Stimulated activated CD4-positive, alpha-beta T cell treated with anti-CD3 and anti-CD28 coated beads, Interleukin-1b, Interleukin-23, amount 100 ng/mL, for 1 hour (primary cell): ENCODE data around the gene CAMK2D.
"Not testable (repeated sequence)": the region's sequence is repeated elsewhere in the genome, so short reads cannot be mapped to it uniquely, and the experiment has no call there.

Source experiments
- DNase-seq, 2 donors: peaks; one replicate each; pipeline ENCODE4 v3.0.0-alpha.2; 2020; ENCODE audit warnings: low read depth in 2 of 2

Gene CAMK2D

DNA sequence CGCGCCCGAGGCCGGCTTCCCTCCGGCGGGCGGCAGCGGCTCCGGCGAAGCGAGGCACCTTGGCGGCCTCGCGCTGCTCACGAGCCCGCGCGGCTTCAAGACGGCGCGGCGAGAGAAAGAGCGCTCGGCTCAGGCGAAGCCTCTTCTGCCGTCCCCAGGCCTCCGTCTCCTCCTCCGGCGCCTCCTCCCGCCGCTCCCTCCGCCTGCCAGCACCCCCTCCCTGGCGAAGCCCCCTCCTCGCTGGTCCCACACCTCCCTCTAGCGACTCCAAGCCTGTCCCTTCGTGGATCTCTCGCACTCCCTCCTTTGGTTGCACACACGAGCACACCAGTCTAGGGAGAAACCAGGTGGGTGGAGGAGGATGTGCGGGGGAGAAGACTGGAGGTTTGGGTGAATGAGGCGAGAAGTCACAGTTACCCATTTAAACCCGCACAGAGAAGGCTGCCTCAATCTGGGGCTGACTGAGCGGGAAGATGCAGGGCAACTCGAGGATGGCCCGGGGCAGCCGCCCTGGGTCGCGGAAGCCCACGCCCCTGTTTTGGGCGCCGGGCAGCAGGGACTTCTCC is at the start of gene CAMK2D:
Gene CAMK2D (minus strand): TSS at position 119 of the 566 bp plus-strand sequence. CDS start 670 bp downstream, outside the sequence.
- DNase-seq: peak; percentile 51 to 68

DNA sequence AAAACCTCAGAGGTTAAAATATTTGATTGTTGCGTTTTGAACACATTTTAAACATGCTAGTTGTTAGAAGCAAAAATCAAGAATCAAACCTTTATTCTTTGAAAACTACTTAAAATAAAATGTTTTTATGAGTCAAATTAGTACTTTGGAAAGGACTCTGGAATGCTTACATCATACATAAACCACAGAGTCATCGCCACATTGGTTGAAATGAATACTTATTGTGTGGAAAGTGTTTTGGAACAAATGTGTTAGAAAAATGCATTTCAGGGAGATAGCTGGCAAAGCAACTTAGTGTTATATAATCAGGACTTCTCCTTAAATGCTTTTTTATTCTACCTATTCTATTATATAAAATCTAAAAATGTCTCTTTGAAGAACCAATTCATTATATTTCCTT is 49.4 kb upstream of the CAMK2D start:
- no peak for DNase-seq

DNA sequence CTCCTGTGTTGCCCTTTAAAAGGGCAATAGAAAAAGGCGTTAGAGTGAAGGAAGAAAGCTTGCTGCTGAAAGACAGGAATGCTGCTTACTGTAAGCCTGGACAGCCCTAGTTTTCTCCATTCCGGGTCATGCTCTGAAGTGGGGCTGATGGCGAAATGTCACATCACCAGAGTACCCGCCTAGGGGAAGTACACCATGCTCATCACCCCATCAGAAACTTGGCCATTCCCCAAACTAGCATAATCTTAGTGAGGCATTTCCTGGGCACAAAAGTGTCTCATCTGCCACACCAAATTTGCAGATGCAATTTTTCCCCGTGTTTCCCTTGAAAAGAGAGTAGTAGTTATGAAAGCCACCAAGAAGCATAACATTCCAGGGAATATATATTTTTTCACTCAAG is 47.8 kb upstream of the CAMK2D start:
- DNase-seq: no peak

DNA sequence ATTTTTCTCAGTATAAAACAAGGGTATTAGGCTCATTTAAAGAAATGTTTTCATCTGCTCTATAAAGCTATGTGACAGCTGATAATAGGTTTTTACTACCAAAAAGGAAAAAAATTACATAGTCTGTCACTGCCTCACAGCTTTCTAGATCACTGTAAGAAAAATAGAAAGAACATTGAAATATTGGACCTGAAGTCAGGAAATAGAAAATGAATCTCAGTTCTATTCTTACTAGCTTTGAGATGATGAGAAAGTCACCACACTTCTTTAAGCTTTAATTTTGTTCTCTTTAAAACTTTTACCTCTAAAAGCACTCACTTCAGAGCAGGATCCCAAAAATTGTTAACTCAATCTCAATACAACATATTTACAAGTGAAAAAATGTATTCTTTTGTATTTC is 45.3 kb upstream of the CAMK2D start:
- DNase-seq: no peak

DNA sequence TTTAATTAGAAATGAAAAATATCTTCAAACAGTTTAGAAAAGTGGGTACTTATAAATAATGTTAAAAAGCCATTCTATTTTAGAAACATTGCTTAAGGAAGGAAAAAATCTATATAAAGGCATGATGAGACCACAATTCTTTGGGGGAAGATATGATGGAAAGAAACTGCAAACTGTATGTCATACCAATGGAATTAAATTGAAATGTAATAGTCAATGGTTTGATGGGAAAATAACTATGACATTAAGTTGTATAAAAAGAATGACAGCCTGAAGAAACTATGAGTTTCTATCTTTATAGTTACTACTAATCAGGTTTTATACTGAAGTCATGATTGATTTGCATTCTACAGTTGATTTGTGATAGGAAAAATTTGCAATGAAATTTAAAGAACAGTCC is 40.3 kb upstream of the CAMK2D start:
- no peak for DNase-seq

DNA sequence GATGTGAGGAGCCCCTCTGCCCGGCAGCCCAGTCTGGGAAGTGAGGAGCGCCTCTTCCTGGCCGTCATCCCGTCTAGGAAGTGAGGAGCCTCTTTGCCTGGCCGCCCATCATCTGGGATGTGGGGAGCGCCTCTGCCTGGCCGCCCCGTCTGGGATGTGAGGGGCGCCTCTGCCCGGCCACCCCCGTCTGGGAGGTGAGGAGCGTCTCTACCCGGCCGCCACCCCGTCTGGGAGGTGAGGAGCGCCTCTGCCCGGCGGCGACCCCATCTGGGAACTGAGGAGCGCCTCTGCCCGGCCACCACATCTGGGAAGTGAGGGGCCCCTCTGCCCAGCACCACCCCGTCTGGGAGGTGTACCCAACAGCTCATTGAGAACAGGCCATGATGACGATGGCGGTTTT is 34.8 kb upstream of the CAMK2D start:
- not testable (repeated sequence) for DNase-seq

DNA sequence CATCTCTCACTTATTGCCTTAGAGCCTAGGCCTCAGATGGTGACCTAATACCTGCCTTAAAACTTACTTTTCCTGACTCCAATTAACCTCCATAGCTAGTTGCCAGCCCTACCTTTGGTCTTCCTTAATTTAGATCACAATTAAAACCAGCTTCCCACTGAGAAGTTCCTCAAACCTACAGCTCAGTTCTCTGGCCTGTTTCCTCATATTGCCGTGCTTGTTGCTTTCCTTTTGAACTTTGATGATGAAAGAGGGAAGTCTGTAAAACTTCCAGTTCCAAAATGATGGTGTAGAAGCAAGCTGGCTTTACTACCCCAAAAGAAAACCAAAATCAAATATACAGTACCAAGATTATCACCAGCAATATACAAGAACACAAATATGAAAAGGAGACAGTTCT is 28.9 kb upstream of the CAMK2D start:
- DNase-seq: no peak

DNA sequence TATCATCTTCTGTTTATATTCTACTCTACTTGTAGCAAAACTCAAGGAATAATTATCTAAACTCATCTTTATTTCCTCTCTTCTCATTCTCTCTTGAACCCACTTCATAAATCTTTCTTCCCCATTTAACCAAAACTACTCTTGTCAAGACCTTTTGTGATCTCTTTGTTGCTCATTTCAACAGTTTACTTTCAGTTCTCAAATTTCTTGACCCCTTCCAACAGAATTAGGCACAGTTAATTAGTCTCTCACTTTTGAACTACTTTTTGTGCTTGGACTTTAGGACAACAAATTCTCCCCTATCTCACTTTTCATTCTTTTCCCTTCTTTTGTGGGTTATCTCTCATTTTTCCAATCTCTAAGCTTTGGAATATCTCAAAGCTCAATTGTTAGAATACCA is 27.4 kb upstream of the CAMK2D start:
- no peak for DNase-seq

DNA sequence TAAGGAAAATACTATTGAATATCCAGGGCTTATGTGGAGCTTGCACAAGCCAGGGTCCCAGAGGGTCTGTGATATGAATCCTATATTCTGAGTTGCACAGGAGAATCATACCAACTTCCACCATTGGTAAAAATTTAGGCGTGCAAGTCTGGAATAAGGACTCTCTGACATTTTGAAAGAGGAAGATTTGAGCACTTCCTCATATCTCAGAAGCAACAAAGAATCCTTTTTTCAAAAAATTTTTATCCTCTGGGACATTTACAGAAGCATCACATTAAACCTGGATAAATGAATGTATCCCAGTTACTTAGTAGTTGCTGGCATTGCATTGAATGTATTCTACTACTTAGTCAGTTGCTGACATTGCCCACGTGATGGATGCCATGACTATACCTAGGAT is 24.2 kb upstream of the CAMK2D start:
- DNase-seq: no peak

DNA sequence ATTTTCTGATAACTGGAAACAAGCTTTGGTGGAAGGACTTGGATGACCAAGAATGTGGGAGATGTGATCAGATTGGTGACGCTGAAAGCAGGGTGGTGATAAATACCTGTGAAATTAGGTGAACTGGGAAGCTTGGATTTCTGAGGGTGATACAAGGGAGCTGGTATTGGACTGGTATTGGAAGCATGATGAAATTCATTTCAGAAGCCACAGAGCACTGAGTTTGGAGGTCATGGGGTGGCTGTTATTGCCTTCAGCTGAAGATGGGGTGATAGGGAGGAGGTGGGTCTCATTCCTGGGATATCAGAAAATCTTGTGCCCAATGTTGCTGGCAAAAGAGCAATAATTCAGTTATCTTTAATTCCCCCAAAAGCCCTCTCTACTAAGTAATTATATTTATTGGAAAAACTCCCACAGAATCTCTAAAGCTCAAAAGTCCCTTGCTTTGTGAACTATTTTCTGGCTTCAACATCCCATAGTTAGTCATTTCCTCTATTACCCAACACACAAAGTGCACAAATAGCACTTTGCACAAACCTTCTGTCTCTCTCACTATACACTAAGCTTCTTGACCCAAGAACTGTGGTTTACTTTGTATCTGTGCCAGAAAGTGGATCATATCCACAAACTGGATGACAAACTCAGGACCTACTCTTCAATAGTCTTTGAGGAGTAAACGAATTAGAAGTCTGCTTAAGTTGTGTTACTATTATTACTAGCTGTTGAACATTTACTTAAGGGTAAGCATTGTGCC is 23.1 kb upstream of the CAMK2D start:
- DNase-seq: no peak

DNA sequence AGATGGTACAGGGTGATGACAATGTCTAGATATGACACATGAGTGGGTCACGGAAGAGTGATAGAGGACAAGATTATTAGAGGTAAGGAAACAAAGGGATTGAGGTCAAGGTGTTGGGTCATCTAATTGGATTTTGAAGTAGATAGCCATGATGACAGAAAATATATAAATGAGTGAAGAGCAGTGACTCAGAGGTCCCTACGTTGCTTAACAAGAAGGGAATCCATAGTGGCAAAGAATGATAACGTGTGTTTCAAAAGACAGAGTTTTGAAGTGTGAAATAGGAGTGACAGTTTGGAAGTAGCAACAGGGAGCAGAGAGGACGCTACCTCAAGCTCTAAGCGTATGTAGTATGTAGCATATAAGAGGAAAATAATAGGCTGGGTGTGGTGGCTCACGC is 22.2 kb upstream of the CAMK2D start:
- no peak for DNase-seq

DNA sequence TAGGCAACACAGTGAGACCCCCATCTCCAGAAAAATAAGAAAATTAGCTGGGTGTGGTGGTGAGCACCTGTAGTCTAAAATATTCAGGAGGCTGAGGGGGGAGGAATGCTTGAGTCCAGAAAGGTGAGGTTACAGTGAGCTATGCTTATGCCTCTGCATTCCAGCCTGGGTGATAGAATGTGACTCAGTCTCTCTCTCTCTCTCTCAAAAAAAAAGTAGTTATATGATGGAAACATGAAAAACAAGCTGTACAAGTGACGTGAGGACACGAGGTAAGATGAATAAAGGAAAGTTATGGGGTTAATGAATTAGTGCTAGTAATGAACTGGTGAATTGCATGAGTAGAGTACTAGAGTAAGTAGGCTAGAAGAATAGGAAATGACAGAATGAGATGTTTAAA is 21.8 kb upstream of the CAMK2D start:
- no peak for DNase-seq

DNA sequence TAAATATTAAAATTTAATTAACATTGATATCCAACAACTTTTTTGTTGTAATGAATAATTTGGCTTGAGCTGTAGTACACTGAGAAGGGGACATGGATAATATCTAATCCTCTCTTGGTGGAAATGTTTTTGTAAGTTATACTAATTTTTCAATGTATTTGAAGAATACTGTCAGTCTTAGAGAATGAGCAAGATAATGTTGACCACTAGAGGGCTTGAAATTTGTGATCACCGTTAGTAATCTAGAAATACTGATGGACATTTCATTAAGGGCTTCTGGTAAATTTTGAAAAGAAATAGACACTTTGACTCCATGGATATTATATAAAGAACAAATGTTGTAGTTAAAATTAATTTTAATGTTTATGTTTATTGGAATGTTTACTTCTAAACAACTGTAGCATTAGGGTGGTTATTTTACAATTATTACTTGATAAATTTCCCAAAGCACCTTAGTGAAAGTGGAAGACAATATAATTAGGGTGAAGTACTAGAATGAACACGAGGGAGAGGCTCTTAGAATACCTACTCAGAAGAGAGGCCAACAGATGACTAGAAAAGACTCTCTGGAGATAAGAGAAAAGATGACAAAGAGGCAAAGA is 20.0 kb upstream of the CAMK2D start:
- no peak for DNase-seq

DNA sequence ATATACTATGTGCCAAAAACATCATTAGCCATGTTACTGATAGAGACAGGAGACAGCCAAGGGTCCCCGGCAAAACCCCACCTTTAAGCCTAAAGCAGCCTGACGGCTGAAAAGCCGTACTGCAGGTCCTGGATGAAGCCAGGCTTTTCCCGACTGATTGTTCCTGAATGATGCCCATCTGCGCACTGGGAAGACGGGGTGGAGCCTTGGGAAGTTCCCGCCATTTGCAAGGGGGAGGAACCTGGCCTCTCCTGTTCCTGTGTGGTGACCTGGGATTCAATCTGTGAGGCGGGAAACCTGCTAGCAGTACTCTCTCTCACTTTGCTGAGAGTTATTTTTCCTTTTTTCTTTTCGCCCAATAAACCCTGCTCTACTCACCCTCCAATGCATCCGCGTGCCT is 15.1 kb upstream of the CAMK2D start:
- DNase-seq: no peak

DNA sequence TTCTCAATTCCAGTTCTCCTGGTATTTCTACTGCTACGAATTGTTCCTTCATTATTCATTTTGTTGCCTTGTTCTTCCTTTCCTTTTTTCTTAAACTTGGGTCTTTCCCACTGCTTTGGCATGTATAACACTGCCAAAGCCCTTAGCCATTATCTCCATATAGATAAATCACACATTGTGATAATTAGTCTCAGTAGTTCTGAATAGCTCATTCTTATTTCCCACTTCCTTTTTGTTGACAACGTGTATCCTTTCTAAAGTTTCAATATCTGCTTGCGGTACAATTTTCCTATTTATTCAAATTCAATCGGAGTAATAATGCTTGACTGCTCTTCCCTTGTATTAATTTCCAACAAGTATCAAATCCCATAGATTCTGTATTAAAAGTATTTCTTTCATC is 14.5 kb upstream of the CAMK2D start:
- DNase-seq: no peak

DNA sequence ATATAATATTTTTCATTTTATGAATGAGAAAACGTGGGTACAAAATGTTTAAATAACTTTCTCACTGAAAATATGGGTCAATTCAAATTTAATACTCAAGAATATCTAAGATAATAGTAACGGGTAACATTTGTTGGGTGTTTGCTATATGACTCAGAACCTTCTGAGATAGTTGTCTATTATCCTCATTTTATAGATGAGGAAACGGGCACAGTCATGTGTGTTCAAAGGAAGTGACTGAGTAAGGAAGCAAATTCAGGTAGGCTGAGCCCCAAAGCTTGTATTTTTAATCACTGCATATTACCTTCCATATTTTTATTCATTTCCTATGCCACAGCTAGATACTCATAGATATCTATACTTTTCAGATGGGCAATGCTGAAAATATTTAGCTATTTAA is 12.2 kb upstream of the CAMK2D start:
- DNase-seq: no peak

DNA sequence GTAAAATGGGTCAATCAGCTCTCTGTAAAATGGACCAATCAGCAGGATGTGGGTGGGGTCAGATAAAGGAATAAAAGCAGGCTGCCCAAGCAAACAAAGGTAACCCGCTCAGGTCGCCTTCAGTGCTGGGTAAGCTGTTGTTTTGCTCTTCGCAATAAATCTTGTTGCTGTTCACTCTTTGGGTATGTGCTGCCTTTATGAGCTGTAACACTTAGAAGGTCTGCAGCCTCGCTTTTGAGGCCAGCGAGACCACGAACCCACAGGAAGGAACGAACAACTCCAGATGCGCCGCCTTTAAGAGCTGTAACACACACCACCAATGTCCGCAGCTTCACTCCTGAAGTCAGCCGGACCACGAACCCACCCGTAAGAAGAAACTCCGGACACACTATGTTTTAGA is 11.5 kb upstream of the CAMK2D start:
- DNase-seq: no peak

DNA sequence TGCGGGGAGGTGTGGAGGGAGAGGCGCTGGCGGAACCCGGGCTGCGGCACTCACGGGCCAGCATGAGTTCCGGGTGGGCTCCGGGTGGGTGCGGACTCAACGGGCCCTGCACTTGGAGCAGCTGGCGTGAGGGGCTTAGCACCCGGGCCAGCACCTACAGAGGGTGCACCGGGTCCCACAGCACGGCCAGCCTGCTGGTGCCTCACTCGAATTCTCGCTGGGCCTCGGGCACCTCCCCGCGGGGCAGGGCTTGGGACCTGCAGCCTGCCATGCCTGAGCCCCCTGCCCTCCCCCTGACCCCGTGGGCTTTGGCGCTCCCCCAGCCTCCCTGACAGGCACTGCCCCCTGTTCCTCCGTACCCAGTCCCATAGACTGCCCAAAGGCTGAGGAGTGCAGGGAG is 10.8 kb upstream of the CAMK2D start:
- no peak for DNase-seq

DNA sequence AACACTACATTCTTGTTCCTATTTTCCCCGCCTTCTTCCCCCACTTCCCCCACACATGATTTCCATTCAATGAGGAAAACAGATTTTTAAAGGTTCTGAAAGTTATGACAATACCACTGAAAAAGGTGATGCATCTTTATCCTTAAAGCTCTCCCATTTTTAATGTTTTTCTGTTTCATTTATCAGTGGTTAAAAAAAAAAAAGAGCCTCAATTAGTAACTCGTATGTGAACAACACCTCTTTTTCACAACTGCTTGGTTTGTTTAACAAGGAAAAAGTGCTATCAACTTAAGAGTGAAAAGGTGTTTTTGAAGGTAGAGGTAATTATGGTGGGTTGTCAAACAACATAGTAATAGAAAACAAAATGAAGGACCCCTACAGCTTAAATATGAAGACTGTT is 8.2 kb upstream of the CAMK2D start:
- DNase-seq: no peak

DNA sequence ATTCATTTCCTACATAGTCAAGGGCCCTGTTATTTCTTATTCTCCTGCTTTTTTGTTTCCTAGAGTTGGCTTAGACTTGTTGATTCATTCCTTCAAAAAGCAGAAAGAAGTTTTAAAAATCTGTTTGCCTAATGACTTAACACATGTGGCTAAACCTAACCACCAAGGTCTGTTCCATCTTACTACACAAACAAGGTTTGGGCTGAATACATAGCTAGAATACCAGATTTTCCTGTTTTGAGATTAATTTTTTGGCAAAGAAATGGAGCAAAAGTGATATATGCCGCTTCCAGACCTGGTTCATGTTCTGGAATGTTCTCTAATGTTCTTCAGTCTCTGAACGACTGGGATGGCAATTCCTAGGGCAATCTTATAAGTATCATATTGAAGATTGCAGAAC is 7.4 kb upstream of the CAMK2D start:
- no peak for DNase-seq

DNA sequence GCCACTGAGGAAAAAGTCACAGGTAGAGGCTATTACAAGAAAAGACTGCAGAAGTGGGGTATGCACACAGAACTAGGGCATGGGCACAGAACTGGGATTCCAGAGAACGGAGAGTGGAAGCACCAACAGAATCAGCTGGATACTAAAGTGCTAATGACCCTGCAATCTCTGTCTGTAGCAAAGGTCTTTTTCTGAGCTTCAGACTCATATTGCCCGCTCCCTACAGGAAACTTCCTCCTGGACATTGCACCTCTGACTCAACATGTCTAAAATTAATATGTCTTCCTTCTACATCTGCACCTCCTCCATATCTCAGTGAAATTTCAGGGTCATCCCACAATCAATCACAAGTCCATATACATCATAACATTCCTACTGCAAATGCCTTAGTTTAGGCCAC is 5.3 kb upstream of the CAMK2D start:
- DNase-seq: no peak

DNA sequence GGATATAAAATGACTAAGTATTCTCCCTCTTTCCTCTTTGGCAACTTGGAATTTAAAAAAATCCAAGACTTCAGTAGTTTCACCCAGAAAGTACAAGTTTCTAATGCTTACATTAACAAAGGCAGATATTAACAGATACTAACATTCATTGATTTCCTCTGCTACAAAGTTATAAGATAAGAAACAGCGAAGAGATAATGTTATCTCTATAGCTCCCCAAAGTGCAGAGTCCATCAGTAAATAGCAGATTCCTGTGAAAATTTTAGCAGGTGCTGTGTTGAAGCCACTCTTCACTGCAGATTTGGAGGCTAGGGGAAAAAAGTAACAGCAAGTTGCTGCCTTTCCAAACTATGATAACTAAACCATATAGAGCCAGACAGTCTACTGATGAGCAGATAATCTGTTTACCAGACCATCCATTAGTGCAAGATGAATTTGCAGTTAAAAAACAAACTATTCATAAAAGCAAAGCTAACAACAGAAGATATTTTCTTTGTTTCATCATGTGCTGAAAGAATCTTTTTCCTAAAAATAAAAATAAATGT is 3.3 kb upstream of the CAMK2D start:
- DNase-seq: no peak

DNA sequence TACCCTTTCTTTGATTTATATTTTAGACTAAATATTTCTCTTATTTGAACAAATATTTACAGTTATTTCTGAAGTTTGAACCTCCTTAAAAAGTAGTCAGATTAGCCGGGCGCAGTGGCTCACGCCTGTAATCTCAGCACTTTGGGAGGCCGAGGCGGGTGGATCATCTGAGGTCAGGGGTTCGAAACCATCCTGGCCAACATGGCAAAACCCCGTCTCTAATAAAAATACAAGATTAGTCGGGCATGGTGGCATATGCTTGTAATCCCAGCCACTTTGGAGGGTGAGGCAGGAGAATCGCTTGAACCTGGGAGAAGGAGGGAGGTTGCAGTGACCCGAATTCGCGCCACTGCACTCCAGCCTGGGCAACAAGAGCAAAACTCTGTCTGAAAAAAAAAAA is 2.4 kb upstream of the CAMK2D start:
- DNase-seq: not testable (repeated sequence)

DNA sequence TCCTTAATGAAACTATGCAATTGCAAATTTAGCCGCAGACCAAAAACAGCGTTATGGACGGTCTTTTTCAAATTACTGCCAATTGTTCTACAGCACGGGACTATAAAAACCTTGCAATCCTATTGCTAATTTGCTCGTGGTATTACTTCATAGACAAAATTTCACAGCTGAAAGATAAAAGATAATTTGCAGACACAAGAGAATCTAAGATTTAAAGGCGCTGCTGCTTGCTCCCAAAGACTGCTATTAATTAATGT is 1.4 kb upstream of the CAMK2D start:
- DNase-seq: no peak
